Cardiac ventricle fibroblast (primary cell): Measurements from ENCODE around the gene SGCD. TPM values are rescaled to one million over a fixed set of nuclear protein-coding genes. Genes with fewer than 3 reads are reported as not detected.

Experiments
- total RNA-seq: library from RNA; depleted of rRNA; stranded (reverse); fragments of >200 nt; gene quantifications from 2 replicates; pipeline ENCODE4 v1.2.3, GENCODE V29; 2015

The SGCD gene
- 3.5 and 4.8 TPM in 2 replicates for total RNA-seq

GRCh38 chr5:156326718-156327259 is at the start of gene SGCD:
Gene SGCD (plus strand): TSS chr5:156327164.

